Motor neuron (in vitro differentiated cells): ENCODE data around the gene ZNF766. TPM values are rescaled to one million over a fixed set of nuclear protein-coding genes. Genes with fewer than 3 reads are reported as not detected.
A peak's percentile ranks its signal among the peaks of the same experiment; 100 is the strongest.

Experiments used
- ATAC-seq, 8 experiments: fragments of 200-7000 bp; cut with Tn5 transposase; replicated peaks in 6 of 8; 2 replicates each; pipeline ENCODE4 v1.8.0; 2021; ENCODE audit warnings: mild to moderate bottlenecking in 8 of 8, moderate library complexity in 8 of 8
- H3K27ac ChIP-seq, 2 donors: fragments of 250-450 bp; sonication (Bioruptor Pico); 2 replicates each; pipeline ENCODE4 v1.9.0; 2021; ENCODE audit warnings: antibody characterized with exemption in 2 of 2, mild to moderate bottlenecking in 2 of 2, moderate library complexity in 1 of 2
- H3K4me1 ChIP-seq, 2 donors: fragments of 250-450 bp; sonication (Bioruptor Pico); replicated peaks in 1 of 2; 2 replicates each; pipeline ENCODE4 v1.6.1; 2021; ENCODE audit warnings: antibody characterized with exemption in 2 of 2, mild to moderate bottlenecking in 2 of 2, moderate library complexity in 1 of 2
- H3K4me3 ChIP-seq, 5 donors: fragments of 250-450 bp; sonication (Bioruptor Pico); 2 replicates each; pipeline ENCODE4 v1.9.0; 2021; ENCODE audit warnings: antibody characterized with exemption in 5 of 5, mild to moderate bottlenecking in 5 of 5, moderate library complexity in 4 of 5
- WGBS, 10 experiments: fragments of 450-650 bp; shearing (Covaris generic); methylation state at CpG; one replicate each; pipeline ENCODE4 v1.0.0; 2022; 5-methylcytosine and 5-hydroxymethylcytosine counted together
- in situ Hi-C, 9 experiments: fragments of 400-800 bp; cut with MboI; loops; one replicate each; pipeline ENCODE4 v1.15.0; 2021; ENCODE audit warnings: low sequenced_read_pairs in 9 of 9, low pct_unique_long_range_greater_than_20kb in 2 of 9; ENCODE audit not compliant: unreplicated experiment in 9 of 9
- total RNA-seq, 8 experiments: library from RNA; unstranded; fragments of 300-600 nt; gene quantifications; 2 replicates each; pipeline versions ENCODE4 v1.2.3 to v1.2.4, GENCODE V29; 2022

ZNF766 gene
- total RNA-seq, result 10 to 100 TPM; 13.5 to 30.4 (median 17.6) TPM

DNA sequence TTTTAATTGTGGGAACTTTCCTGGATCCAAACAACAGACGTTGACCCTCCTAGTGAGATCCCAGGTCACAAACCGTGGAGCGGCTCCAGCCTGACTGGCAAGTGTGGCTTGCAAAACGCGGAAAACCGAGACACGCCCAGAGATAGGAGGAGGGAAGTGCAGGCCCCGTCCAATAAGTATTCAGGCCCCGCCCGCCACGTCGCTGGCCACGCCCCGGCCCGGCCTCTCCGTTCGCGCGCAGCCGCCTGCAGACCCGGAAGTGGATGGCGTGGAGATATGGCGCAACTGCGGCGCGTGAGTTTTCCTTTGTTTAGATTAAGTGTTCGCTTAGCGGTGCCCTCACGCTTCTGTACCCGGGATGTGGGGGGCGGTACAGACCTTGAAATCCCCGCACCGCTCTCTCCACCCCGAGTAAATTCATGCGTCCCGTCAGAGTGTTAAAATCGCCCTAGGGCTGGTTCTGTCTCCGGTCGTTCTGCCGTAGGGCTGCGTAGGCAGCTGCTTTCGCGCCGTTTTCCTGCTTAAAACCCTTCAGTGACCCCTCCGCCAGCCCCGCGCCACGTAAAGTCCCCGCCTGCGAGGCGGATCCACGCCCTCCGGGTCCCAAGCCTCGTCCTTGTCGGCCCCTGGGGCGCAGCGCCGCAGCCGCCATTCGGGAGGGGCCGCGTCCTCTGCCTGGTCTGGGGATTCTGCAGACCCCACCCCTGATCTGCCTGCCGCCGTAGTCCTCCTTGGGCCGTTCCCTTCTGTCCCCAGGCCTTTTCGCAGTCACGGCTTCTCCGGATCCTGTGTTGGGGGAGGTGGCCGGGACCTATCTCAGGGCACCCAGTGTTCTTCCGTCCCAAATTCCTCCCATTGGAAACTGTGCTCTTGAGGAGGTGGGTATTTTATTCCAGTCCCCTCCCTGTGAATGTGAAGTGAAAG, at the start of gene ZNF766:
ZNF766 (plus strand) TSS at position 250 of the 924 bp plus-strand sequence; CDS start at position 277, 27 bp downstream.
- peak within 1 kb of the TSS; percentile 55 to 98 (median 74) for H3K4me3 ChIP-seq
- H3K4me1 ChIP-seq, result peaks cover 7 to 8% of the 10 kb centered on the region in 2 donors
- peak within 1 kb of the TSS; percentile 98 to 99 for H3K27ac ChIP-seq
- in situ Hi-C loops, result no loop called here
- WGBS, 10 experiments, result 0 to 5% (median 0%) methylated on average over 1 to 21 of the region's 70 CpGs; no CpG with 5 or more reads in 1 of the 10 experiments
- ATAC-seq, result peak; percentile 91 to 96 (median 94)

DNA sequence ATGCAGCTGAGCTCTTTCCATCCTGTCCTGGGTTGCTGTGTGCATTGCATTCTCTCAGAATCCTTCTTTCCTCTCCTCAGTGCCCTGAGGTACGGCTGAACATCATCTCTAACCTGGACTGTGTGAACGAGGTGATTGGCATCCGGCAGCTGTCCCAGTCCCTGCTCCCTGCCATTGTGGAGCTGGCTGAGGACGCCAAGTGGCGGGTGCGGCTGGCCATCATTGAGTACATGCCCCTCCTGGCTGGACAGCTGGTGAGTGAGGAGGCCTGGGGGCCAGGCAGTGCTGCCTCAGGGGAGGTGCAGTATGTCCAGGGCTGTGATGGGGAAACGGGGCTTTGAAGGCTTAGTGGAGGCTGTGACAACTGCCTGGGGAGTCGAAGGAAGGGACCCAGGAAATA, 49.8 kb upstream of the ZNF766 start:
- WGBS, 10 experiments, result 90 to 100% (median 99%) methylated on average over 1 to 7 of the region's 8 CpGs; no CpG with 5 or more reads in 4 of the 10 experiments
- no peak for ATAC-seq
- Histone ChIP-seq H3K4me1 (no peaks in the 10 kb centered on the region), H3K4me3 (no peak overlapping the region), H3K27ac (no peak overlapping the region)
- in situ Hi-C loops, result no loop called here

DNA sequence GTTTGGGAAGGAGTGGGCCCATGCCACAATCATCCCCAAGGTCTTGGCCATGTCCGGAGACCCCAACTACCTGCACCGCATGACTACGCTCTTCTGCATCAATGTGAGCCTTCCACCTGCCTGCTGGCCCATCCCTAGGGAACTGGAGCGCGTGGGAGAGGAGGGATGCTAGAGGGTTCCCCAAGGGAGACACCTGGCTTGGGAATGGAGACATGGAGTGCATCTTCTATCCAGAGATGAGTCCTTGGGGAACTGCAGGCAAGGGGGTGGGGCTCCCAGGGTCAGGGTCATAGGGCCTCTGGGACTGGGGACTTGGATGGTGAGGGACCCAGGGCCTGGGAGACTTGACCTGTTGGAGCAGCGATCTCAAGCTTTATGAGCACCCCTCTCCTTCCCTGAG, 48.4 kb upstream of the ZNF766 start:
- in situ Hi-C loops, result no loop called here
- 90 to 100% (median 100%) methylated on average over 1 to 5 of the region's 6 CpGs; no CpG with 5 or more reads in 5 of the 10 experiments for WGBS, 10 experiments
- no peak overlapping the region for H3K27ac ChIP-seq
- no peaks in the 10 kb centered on the region for H3K4me1 ChIP-seq
- no peak overlapping the region for H3K4me3 ChIP-seq
- ATAC-seq, result no peak

DNA sequence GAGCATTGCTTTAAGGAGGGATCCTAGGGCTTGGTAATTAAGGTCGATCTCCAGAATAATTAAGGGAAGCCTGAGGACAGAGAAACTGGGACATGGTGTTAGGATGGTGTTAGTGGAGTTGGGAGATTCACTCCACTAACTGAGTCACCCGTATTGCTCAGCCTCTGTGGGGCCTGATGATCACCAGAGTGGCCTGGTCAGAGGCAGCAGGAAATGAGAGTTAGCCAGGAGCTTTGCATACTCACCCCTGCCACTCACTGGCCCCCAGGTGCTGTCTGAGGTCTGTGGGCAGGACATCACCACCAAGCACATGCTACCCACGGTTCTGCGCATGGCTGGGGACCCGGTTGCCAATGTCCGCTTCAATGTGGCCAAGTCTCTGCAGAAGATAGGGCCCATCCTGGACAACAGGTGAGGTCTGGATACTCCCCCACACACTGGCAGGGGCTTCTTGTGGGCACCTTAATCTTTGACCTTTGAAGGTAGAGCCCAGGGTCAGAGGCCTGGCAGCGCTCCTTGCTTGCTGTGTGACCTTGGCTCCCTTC, 47.5 kb upstream of the ZNF766 start:
- ATAC-seq, result no peak
- Histone ChIP-seq H3K4me3 (no peak overlapping the region), H3K4me1 (no peaks in the 10 kb centered on the region), H3K27ac (no peak overlapping the region)
- WGBS, 10 experiments, result 60 to 100% (median 100%) methylated on average over 1 to 5 of the region's 7 CpGs; no CpG with 5 or more reads in 1 of the 10 experiments
- in situ Hi-C loops, result no loop called here

DNA sequence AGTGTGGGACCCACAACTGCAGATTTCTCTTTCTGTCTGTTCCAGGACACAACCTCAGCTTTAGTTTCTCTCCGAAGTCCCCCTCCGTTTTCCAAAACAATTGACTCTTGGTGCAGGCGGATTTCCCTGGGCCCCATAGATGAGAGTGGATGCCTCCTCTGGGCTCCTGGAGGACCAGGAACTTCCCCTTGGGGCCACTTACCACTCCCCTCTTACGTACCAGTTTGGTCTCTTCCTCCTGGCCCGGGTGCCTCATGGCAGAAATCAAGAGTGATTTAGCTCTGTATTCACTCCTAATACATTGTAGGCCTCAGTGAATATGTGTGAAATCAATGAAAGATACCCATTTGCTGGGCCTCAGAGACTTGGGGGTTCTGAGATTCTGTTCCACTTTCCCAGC, 45.2 kb upstream of the ZNF766 start:
- no peaks in the 10 kb centered on the region for H3K4me1 ChIP-seq
- no peak overlapping the region for H3K27ac ChIP-seq
- ATAC-seq, result no peak
- H3K4me3 ChIP-seq, result no peak overlapping the region
- 90 to 100% (median 94%) methylated on average over 1 to 4 of the region's 5 CpGs; no CpG with 5 or more reads in 1 of the 10 experiments for WGBS, 10 experiments
- in situ Hi-C loops, result no loop called here

DNA sequence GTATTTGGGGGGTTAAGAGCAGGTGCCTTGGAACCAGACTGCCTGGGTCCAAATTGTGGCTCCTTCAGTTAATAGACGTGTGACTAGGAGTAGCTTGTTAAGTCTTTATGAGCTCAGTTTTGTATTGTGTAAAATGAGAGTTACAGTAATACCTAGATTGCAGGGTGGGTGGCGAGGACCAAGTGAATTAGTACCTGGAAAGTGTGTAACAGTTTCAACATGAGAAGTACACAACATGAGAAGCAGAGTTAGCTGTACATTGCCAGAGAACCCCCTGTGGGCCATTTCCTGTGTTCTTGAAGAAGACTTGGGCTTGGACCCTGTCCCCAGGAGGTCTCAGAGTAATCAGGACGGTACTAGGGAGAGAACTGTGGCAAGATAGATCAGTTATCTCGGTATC, 42.7 kb upstream of the ZNF766 start:
- in situ Hi-C loops, result no loop called here
- H3K27ac ChIP-seq, result no peak overlapping the region
- no peak for ATAC-seq
- WGBS, 10 experiments, result 53 to 100% (median 92%) methylated on average over 1 to 4 of the region's 4 CpGs; no CpG with 5 or more reads in 3 of the 10 experiments
- no peaks in the 10 kb centered on the region for H3K4me1 ChIP-seq
- no peak overlapping the region for H3K4me3 ChIP-seq

DNA sequence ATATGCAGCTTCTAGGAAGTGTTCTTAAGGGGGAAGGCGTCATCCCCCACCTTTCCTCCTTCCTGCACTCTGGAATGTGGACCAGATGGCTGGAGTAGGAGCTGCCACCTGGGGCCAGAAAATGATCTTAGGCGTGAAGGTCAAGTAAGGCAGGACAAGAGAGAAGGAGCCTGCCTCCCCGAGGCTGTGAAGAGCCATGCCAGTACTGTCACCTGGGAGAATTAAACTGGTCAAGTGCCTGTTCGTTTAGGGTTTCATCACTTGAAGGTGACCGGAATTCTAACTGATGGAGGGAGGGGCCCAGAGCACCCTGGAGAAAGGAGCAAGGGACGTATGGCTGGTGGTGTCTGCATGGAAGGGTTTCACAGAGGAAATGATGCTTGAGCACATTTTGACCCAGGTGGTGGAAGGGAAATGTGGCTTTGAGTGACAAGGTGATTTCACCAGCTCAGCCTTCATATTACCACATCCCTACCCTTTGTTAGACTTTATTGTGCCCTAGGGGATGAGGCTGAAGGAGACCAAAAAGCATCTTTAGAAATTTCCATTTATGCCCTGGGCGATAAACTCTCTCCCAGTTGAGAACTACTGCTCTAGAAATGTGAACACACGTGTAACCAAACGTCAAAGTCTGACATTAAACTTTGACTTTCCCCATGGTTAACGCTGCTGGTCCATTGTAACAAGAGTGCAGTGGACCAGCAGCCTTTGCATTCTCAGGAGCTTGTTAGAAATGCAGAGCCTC, 42.0 kb upstream of the ZNF766 start:
- Histone ChIP-seq H3K4me1 (no peaks in the 10 kb centered on the region), H3K4me3 (no peak overlapping the region), H3K27ac (no peak overlapping the region)
- in situ Hi-C loops, result no loop called here
- ATAC-seq, result no peak
- WGBS, 10 experiments, result 75 to 100% (median 90%) methylated on average over 2 to 8 of the region's 10 CpGs; no CpG with 5 or more reads in 2 of the 10 experiments

DNA sequence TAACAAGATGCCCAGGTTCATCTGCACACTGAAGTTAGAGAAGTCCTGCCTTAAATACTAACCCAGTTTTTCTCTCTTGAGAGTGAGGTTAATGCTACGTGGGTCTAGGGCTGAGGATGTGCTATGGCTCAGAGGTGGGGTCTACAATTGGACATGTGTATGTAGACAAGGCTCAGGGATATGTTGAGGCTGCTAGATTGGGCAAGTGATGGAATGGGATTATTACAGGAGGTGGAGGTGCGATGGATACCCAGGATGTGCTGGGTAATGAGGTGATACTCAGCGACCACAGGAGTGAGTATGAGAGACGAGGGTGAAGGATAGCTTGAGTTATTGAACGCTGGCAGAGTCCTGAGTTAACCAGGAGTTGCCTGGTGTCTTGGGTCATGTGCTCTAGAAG, 41.4 kb upstream of the ZNF766 start:
- ATAC-seq, result peak in 1 of 8 experiments; percentile 22
- no peak overlapping the region for H3K4me3 ChIP-seq
- 89 to 100% (median 97%) methylated on average over 1 to 3 of the region's 5 CpGs; no CpG with 5 or more reads in 4 of the 10 experiments for WGBS, 10 experiments
- no peak overlapping the region for H3K27ac ChIP-seq
- in situ Hi-C loops, result no loop called here
- no peaks in the 10 kb centered on the region for H3K4me1 ChIP-seq

DNA sequence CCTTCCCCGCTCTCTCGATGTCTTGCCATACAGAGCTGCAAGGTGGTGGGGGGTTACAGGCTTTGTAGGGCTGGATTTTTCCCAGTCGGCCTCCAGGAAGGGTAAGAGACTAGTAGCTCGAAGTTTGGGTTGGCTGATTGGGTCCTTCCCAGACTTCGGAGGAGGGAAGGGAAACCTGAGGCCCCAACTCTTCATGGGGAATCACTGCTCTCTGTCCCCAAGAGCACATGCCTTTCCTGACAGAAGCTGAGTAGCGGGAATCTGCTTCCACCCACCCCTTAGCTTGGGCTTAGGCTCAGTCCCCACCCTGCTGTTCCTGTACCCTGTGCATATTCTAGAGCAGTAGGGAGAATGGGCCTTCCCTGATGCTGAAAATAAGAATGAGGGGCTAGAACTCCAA, 39.9 kb upstream of the ZNF766 start:
- in situ Hi-C loops, result no loop called here
- WGBS, 10 experiments, result 70 to 100% (median 88%) methylated on average over 2 to 6 of the region's 6 CpGs; no CpG with 5 or more reads in 5 of the 10 experiments
- Histone ChIP-seq H3K27ac (no peak overlapping the region), H3K4me3 (no peak overlapping the region), H3K4me1 (no peaks in the 10 kb centered on the region)
- no peak for ATAC-seq

DNA sequence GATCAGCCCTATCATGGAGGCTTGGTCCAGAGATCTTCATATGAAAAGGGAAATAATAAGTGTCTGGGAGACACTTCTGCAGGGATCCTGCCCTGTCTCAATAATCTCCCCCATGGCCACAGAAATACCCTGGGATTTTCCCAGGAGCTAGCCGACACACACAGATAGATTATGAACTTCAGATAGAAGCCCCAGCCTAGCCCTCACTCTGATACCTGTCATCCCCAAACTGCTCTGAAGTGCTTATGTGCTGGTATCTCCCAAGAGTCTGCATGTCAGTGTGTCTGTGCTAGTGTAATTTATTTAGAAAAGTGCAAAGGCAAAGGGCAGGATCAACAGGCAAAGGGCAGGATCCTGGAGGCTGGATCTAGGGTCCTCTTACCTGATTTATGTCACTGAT, 38.7 kb upstream of the ZNF766 start:
- no peak for ATAC-seq
- Histone ChIP-seq H3K4me1 (no peaks in the 10 kb centered on the region), H3K4me3 (no peak overlapping the region), H3K27ac (no peak overlapping the region)
- in situ Hi-C loops, result no loop called here
- WGBS, 10 experiments, result 100% methylated on average over 1 of the region's 1 CpG; no CpG with 5 or more reads in 9 of the 10 experiments

DNA sequence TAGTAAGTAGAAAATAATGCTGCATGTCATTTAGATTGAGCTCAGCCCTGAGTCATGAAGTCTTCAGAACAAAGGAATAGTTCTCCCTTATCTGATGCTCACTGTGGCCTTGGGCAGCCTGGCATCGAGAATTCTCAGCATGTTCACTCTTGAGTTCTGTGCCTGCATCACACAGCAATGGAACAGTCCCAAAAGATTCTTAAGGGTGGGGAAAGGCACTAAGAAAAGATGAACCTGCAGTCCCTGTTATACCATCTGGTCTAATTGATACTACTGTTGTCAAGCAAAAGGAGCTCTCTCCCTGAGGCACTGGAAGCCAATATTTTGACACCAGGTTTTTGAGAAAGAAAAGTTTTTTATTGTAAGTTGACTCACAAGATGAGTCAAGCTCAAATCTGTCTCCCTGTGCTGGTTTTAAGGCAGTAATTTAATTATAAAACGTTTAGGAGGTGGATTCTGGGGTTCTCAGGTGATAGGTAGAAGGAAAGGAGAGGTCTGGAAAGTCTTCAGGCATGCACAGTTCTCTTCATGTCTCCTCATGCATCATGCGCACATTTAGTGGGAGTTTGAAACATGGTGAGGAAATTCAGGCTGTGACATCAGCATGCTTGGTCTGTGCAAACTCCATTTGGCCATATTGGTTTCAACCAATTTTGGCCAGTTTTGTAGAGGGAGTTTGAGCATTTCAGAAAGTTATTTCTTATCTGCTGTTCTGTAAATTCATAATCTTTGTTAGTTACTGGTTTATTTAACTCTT, 38.1 kb upstream of the ZNF766 start:
- no peaks in the 10 kb centered on the region for H3K4me1 ChIP-seq
- in situ Hi-C loops, result no loop called here
- H3K27ac ChIP-seq, result no peak overlapping the region
- 0 to 100% (median 50%) methylated on average over 1 to 3 of the region's 3 CpGs; no CpG with 5 or more reads in 1 of the 10 experiments for WGBS, 10 experiments
- ATAC-seq, result peak in 4 of 8 experiments; percentile 9 to 58 (median 45)
- H3K4me3 ChIP-seq, result no peak overlapping the region

DNA sequence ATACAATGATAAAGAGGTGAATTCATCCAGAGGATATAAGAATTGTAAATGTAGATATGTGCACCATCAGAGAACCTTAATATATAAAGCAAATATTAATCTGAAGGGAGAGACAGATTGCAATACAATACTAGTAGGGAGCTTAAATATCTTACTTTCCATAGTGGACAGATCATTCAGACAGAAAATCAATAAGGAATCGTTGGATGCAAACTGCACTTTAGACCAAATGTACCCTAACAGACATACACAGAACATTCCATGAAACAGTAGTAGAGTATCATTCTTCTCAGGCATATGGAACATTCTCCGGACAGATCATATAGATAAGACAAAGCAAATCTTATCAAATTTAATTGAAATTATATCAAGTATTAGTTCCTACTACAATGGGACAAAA, 35.0 kb upstream of the ZNF766 start:
- WGBS, 10 experiments, result 51 to 93% (median 82%) methylated on average over 2 of the region's 2 CpGs; no CpG with 5 or more reads in 1 of the 10 experiments
- Histone ChIP-seq H3K4me3 (no peak overlapping the region), H3K27ac (no peak overlapping the region), H3K4me1 (no peaks in the 10 kb centered on the region)
- in situ Hi-C loops, result no loop called here
- no peak for ATAC-seq
